BLaER1 treated with 17β-estradiol and CSF1 and Interleukin-3, amounts not matched to agents 10 nM and 100 nM (cell line): Measurements from ENCODE around the gene PIGM.

ENCODE experiments used
- H3K27ac ChIP-seq, 11 experiments: shearing (Covaris generic); formaldehyde crosslinking; 2 replicates each; pipeline ENCODE4 v1.8.1; 2022
- H3K27me3 ChIP-seq, 11 experiments: shearing (Covaris generic); formaldehyde crosslinking; 2 replicates each; pipeline ENCODE4 v1.8.1; 2022
- H3K36me3 ChIP-seq, 11 experiments: shearing (Covaris generic); formaldehyde crosslinking; 2 replicates each; pipeline ENCODE4 v1.8.1; 2022
- H3K4me1 ChIP-seq, 10 experiments: shearing (Covaris generic); formaldehyde crosslinking; 2 replicates each; pipeline ENCODE4 v1.8.1; 2022
- H3K4me2 ChIP-seq, 11 experiments: shearing (Covaris generic); formaldehyde crosslinking; 2 replicates each; pipeline ENCODE4 v1.8.1; 2022
- H3K4me3 ChIP-seq, 10 experiments: shearing (Covaris generic); formaldehyde crosslinking; 2 replicates each; pipeline ENCODE4 v1.8.1; 2022
- H3K9ac ChIP-seq, 11 experiments: shearing (Covaris generic); formaldehyde crosslinking; 2 replicates each; pipeline ENCODE4 v1.8.1; 2022
- H3K9me3 ChIP-seq, 11 experiments: shearing (Covaris generic); formaldehyde crosslinking; replicated peaks in 1 of 11; 2 replicates each; pipeline ENCODE4 v1.8.1; 2022
- H4K20me1 ChIP-seq, 11 experiments: shearing (Covaris generic); formaldehyde crosslinking; 2 replicates each; pipeline ENCODE4 v1.8.1; 2022
- Cebpa-rat ChIP-seq, 11 experiments: shearing (Covaris generic); IDR thresholded peaks; 2 replicates each; pipeline ENCODE4 v1.8.1; 2022

Gene PIGM

GRCh38 chr1:160030657-160031364 lies 979 bp downstream of the PIGM start:
- no peaks in the 10 kb centered on the region for H3K9me3 ChIP-seq
- H3K4me3 ChIP-seq: peak overlapping the region; percentile 67 to 88 (median 78)
- peaks cover 0 to 19% (median 0%) of the 10 kb centered on the region in 11 experiments; a peak in 4 of 22 replicates for H4K20me1 ChIP-seq
- no peak for TF ChIP-seq Cebpa-rat (IDR thresholded peaks at IDR 0.05)
- H3K4me1 ChIP-seq: peaks cover 24 to 38% (median 28%) of the 10 kb centered on the region in 10 experiments
- peak overlapping the region in 9 of 11 experiments; percentile 34 to 69 (median 58); a peak in 9 of 22 replicates for H3K27ac ChIP-seq
- no peaks in the 10 kb centered on the region for H3K27me3 ChIP-seq
- H3K9ac ChIP-seq: peak overlapping the region; percentile 61 to 79 (median 76); a peak in 21 of 22 replicates
- peaks cover 0 to 11% (median 0%) of the 10 kb centered on the region in 11 experiments; a peak in 3 of 22 replicates for H3K36me3 ChIP-seq
- H3K4me2 ChIP-seq: peak overlapping the region; percentile 84 to 99 (median 96)

GRCh38 chr1:160028426-160028825 lies 3.4 kb downstream of the PIGM start:
- H3K4me1 ChIP-seq: peaks cover 24 to 42% (median 28%) of the 10 kb centered on the region in 10 experiments
- no peaks in the 10 kb centered on the region for H3K9me3 ChIP-seq
- no peaks in the 10 kb centered on the region for H3K27me3 ChIP-seq
- no peak overlapping the region for H3K9ac ChIP-seq
- TF ChIP-seq Cebpa-rat (IDR thresholded peaks at IDR 0.05): no peak
- H3K36me3 ChIP-seq: peaks cover 0 to 11% (median 0%) of the 10 kb centered on the region in 11 experiments; a peak in 3 of 22 replicates
- peak overlapping the region in 3 of 11 experiments; percentile 7 to 26 (median 18); a peak in 3 of 22 replicates for H3K4me2 ChIP-seq
- H3K4me3 ChIP-seq: no peak overlapping the region
- peaks cover 0 to 19% (median 0%) of the 10 kb centered on the region in 11 experiments; a peak in 4 of 22 replicates for H4K20me1 ChIP-seq
- no peak overlapping the region for H3K27ac ChIP-seq

- Histone ChIP-seq H3K36me3 (peaks cover 0 to 11% (median 0%) of the 10 kb centered on the region in 11 experiments; a peak in 3 of 22 replicates), H3K4me2 (no peak overlapping the region), H3K9me3 (no peaks in the 10 kb centered on the region), H3K4me3 (no peak overlapping the region), H3K27ac (no peak overlapping the region), H3K4me1 (peaks cover 7 to 37% (median 9%) of the 10 kb centered on the region in 10 experiments), H3K27me3 (no peaks in the 10 kb centered on the region), H4K20me1 (peaks cover 0 to 13% (median 0%) of the 10 kb centered on the region in 11 experiments; a peak in 4 of 22 replicates), H3K9ac (no peak overlapping the region)
- no peak for TF ChIP-seq Cebpa-rat (IDR thresholded peaks at IDR 0.05)
These were observed 6.5 kb downstream of the PIGM start for GRCh38 chr1:160025314-160025713.

- no peak overlapping the region for H3K9ac ChIP-seq
These were observed 7.4 kb downstream of the PIGM start for GRCh38 chr1:160024195-160024905.

GRCh38 chr1:160022330-160023310 lies 9.2 kb downstream of the PIGM start:
- H3K4me2 ChIP-seq: peak overlapping the region in 2 of 11 experiments; percentile 33 to 38; a peak in 3 of 22 replicates
- H3K4me1 ChIP-seq: peaks cover 0 to 26% (median 0%) of the 10 kb centered on the region in 10 experiments; a peak in 5 of 20 replicates
- no peak overlapping the region for H3K4me3 ChIP-seq
- H3K9me3 ChIP-seq: no peaks in the 10 kb centered on the region
- no peaks in the 10 kb centered on the region for H3K27me3 ChIP-seq
- peaks cover 0 to 11% (median 0%) of the 10 kb centered on the region in 11 experiments; a peak in 3 of 22 replicates for H3K36me3 ChIP-seq
- H4K20me1 ChIP-seq: 0 out of 22 replicates have a peak, but pooled peaks cover 0 to 5% (median 0%) of the 10 kb centered on the region in 11 experiments
- TF ChIP-seq Cebpa-rat (IDR thresholded peaks at IDR 0.05): no peak
- H3K27ac ChIP-seq: no peak overlapping the region
- H3K9ac ChIP-seq: no peak overlapping the region

More at GRCh38 chr1:160024195-160024905, 7.4 kb downstream of the PIGM start:
- Histone ChIP-seq H3K27ac (no peak overlapping the region), H3K4me3 (no peak overlapping the region), H3K4me2 (no peak overlapping the region), H3K9me3 (no peaks in the 10 kb centered on the region), H3K27me3 (no peaks in the 10 kb centered on the region), H3K36me3 (peaks cover 0 to 11% (median 0%) of the 10 kb centered on the region in 11 experiments; a peak in 3 of 22 replicates), H3K4me1 (peaks cover 0 to 28% (median under 1%) of the 10 kb centered on the region in 10 experiments; a peak in 8 of 20 replicates), H4K20me1 (peaks cover 0 to 11% (median 0%) of the 10 kb centered on the region in 11 experiments; a peak in 3 of 22 replicates)
- TF ChIP-seq Cebpa-rat (IDR thresholded peaks at IDR 0.05): no peak

GRCh38 chr1:160021376-160022074 lies 10.3 kb downstream of the PIGM start:
- H3K27ac ChIP-seq: no peak overlapping the region
- 0 out of 22 replicates have a peak, but pooled peaks cover 0 to 5% (median 0%) of the 10 kb centered on the region in 11 experiments for H4K20me1 ChIP-seq
- no peak for TF ChIP-seq Cebpa-rat (IDR thresholded peaks at IDR 0.05)
- H3K4me1 ChIP-seq: peaks cover 0 to 26% (median 0%) of the 10 kb centered on the region in 10 experiments; a peak in 5 of 20 replicates
- no peaks in the 10 kb centered on the region for H3K27me3 ChIP-seq
- H3K9ac ChIP-seq: no peak overlapping the region
- peaks cover 0 to 4% (median 0%) of the 10 kb centered on the region in 11 experiments; a peak in 1 of 22 replicates for H3K36me3 ChIP-seq
- H3K4me2 ChIP-seq: peak overlapping the region in 2 of 11 experiments; percentile 33 to 38; a peak in 3 of 22 replicates
- H3K4me3 ChIP-seq: no peak overlapping the region
- no peaks in the 10 kb centered on the region for H3K9me3 ChIP-seq

- no peak for TF ChIP-seq Cebpa-rat (IDR thresholded peaks at IDR 0.05)
- Histone ChIP-seq H3K27me3 (no peaks in the 10 kb centered on the region), H3K4me3 (no peak overlapping the region), H3K4me1 (peaks cover 0 to 26% (median 0%) of the 10 kb centered on the region in 10 experiments; a peak in 5 of 20 replicates), H3K27ac (no peak overlapping the region), H3K9me3 (no peaks in the 10 kb centered on the region), H3K4me2 (no peak overlapping the region), H4K20me1 (no peaks in the 10 kb centered on the region), H3K9ac (no peak overlapping the region), H3K36me3 (no peaks in the 10 kb centered on the region)
These were observed 11.6 kb downstream of the PIGM start for GRCh38 chr1:160020196-160020595.
